Uterus (tissue), 2 donors: Measurements from ENCODE around the gene VIPR1.

ENCODE experiments used
- POLR2A ChIP-seq, 2 donors: fragments of 450-650 bp; IDR thresholded peaks; one replicate each; pipeline ENCODE4 v1.6.1; 2016; ENCODE audit warnings: antibody characterized with exemption in 2 of 2, mild to moderate bottlenecking in 1 of 2, moderate library complexity in 1 of 2
- TF ChIP-seq, protein P1 (sequence below), 4 experiments: fragments of 200-600 bp in 2 of 4; fragments of 450-650 bp in 2 of 4; sonication (generic) in 2 of 4; IDR thresholded peaks; one replicate each; pipeline ENCODE4 v1.5.1; 2016 to 2019; ENCODE audit warnings: antibody characterized with exemption in 4 of 4, mild to moderate bottlenecking in 2 of 4, moderate library complexity in 1 of 4

DNA sequence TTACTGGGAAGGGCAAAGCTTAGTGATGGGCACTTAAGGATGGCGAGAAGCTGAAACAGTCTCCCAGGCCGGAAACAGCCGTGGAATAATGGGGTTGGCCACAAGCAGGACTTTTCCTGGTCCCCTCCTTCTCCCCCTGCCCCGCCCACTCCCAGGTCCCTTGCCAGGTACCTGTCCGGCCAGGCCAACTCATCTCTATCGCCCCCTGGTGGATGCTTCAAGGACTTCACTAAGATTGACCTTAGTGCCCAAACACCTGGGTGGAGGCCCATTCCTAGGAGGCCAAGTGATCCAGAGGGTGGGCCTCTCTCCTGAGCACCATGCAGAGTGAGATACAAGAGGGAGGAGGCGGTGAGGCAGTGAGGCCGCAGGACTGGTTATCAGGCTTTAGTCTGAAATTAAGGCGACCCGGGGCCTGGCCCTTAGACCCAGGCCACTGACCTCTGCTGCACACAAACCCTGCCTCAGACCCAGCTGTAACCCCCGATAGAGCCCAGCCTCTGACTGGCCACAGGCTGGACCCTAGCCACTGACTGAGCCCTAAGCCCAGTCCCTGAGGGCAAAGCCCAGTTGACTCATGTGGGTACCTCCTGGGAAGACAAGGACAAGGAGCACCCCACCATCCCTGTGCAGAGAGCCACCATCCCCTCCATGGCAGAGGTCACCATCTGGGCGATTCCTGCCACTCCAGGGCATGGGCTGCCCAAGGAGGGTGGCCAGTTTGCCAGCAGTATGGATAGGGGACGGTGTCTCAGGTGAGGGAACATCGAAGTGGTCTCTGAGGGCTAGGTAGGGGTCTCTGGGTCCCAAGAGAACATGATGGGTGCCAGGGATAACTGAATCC is 37.6 kb downstream of the VIPR1 start:
- TF ChIP-seq, protein P1, sequence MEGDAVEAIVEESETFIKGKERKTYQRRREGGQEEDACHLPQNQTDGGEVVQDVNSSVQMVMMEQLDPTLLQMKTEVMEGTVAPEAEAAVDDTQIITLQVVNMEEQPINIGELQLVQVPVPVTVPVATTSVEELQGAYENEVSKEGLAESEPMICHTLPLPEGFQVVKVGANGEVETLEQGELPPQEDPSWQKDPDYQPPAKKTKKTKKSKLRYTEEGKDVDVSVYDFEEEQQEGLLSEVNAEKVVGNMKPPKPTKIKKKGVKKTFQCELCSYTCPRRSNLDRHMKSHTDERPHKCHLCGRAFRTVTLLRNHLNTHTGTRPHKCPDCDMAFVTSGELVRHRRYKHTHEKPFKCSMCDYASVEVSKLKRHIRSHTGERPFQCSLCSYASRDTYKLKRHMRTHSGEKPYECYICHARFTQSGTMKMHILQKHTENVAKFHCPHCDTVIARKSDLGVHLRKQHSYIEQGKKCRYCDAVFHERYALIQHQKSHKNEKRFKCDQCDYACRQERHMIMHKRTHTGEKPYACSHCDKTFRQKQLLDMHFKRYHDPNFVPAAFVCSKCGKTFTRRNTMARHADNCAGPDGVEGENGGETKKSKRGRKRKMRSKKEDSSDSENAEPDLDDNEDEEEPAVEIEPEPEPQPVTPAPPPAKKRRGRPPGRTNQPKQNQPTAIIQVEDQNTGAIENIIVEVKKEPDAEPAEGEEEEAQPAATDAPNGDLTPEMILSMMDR (IDR thresholded peaks at IDR 0.05): peak; percentile 25 to 51 (median 34)
- no peak for TF ChIP-seq POLR2A (IDR thresholded peaks at IDR 0.05)
